GM23338 (cell line): ENCODE results near the gene TBC1D17.

ENCODE experiments used
- EZH2 ChIP-seq: fragments of 200-600 bp; sonication (generic); IDR thresholded peaks from one replicate; pipeline ENCODE4 v1.8.0; 2017; ENCODE audit warnings: antibody characterized with exemption, mild to moderate bottlenecking, low read depth; ENCODE audit not compliant: unreplicated experiment
- EZH2phosphoT487 ChIP-seq: fragments of 200-600 bp; sonication (generic); IDR thresholded peaks from one replicate; pipeline ENCODE4 v1.8.1; 2018; ENCODE audit warnings: antibody characterized with exemption; ENCODE audit not compliant: unreplicated experiment
- POLR2AphosphoS5 ChIP-seq: IDR thresholded peaks from 2 replicates; pipeline ENCODE4 v1.6.1; 2016; ENCODE audit warnings: antibody characterized with exemption, low read depth
- STAT1 ChIP-seq: IDR thresholded peaks from one replicate; pipeline ENCODE4 v1.6.1; 2016; ENCODE audit warnings: antibody characterized with exemption; ENCODE audit not compliant: unreplicated experiment
- ZNF114 ChIP-seq: fragments of 250-450 bp; sonication (Bioruptor Pico); IDR thresholded peaks from 2 replicates; pipeline ENCODE4 v1.5.0; 2020; ENCODE audit warnings: mild to moderate bottlenecking, moderate library complexity
- TF ChIP-seq, protein P1 (sequence below), 2 experiments: fragments of 200-600 bp in 1 of 2; sonication (generic) in 1 of 2; conservative IDR thresholded peaks; 2 replicates each; pipeline versions ENCODE4 v1.5.1 to v1.6.1; 2016 to 2017; ENCODE audit warnings: antibody characterized with exemption in 2 of 2, low read depth in 2 of 2, mild to moderate bottlenecking in 2 of 2, moderate library complexity in 1 of 2
- TF ChIP-seq, protein P2 (sequence below): IDR thresholded peaks from one replicate; pipeline ENCODE4 v1.6.1; 2018; ENCODE audit warnings: antibody characterized with exemption; ENCODE audit not compliant: unreplicated experiment

DNA sequence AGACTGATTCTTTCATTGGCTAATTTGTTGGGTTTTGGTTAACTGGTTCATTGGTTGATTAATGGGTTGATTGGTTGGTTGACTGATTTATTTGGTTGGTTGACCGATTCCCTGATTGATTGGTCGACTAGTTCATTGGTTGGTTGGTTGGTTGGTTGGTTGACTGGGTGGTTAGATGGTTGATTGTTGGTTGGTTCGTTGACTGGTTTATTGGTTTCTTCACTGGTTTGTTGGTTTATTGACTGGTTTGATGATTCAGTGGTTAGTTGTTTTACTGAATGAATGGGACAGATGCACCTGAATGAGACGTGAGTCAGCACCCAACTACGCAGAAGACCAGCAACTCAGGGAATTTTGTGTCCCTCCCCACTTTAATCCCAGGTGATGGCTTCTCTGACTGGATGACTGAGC, 54.5 kb downstream of the TBC1D17 start:
- TF ChIP-seq, protein P1, sequence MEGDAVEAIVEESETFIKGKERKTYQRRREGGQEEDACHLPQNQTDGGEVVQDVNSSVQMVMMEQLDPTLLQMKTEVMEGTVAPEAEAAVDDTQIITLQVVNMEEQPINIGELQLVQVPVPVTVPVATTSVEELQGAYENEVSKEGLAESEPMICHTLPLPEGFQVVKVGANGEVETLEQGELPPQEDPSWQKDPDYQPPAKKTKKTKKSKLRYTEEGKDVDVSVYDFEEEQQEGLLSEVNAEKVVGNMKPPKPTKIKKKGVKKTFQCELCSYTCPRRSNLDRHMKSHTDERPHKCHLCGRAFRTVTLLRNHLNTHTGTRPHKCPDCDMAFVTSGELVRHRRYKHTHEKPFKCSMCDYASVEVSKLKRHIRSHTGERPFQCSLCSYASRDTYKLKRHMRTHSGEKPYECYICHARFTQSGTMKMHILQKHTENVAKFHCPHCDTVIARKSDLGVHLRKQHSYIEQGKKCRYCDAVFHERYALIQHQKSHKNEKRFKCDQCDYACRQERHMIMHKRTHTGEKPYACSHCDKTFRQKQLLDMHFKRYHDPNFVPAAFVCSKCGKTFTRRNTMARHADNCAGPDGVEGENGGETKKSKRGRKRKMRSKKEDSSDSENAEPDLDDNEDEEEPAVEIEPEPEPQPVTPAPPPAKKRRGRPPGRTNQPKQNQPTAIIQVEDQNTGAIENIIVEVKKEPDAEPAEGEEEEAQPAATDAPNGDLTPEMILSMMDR (conservative IDR thresholded peaks at IDR 0.05; ENCODE audit: low read depth in 2 of 2) = no peak
- TF ChIP-seq, protein P2, sequence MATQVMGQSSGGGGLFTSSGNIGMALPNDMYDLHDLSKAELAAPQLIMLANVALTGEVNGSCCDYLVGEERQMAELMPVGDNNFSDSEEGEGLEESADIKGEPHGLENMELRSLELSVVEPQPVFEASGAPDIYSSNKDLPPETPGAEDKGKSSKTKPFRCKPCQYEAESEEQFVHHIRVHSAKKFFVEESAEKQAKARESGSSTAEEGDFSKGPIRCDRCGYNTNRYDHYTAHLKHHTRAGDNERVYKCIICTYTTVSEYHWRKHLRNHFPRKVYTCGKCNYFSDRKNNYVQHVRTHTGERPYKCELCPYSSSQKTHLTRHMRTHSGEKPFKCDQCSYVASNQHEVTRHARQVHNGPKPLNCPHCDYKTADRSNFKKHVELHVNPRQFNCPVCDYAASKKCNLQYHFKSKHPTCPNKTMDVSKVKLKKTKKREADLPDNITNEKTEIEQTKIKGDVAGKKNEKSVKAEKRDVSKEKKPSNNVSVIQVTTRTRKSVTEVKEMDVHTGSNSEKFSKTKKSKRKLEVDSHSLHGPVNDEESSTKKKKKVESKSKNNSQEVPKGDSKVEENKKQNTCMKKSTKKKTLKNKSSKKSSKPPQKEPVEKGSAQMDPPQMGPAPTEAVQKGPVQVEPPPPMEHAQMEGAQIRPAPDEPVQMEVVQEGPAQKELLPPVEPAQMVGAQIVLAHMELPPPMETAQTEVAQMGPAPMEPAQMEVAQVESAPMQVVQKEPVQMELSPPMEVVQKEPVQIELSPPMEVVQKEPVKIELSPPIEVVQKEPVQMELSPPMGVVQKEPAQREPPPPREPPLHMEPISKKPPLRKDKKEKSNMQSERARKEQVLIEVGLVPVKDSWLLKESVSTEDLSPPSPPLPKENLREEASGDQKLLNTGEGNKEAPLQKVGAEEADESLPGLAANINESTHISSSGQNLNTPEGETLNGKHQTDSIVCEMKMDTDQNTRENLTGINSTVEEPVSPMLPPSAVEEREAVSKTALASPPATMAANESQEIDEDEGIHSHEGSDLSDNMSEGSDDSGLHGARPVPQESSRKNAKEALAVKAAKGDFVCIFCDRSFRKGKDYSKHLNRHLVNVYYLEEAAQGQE = no peak
- TF ChIP-seq POLR2AphosphoS5 = no peak
- no peak for TF ChIP-seq STAT1
- TF ChIP-seq EZH2phosphoT487 = no peak
- TF ChIP-seq EZH2 = no peak
- TF ChIP-seq ZNF114 (CRISPR knock-in tag) = no peak
